Measurements from ENCODE around the gene COG5.

The COG5 gene

DNA sequence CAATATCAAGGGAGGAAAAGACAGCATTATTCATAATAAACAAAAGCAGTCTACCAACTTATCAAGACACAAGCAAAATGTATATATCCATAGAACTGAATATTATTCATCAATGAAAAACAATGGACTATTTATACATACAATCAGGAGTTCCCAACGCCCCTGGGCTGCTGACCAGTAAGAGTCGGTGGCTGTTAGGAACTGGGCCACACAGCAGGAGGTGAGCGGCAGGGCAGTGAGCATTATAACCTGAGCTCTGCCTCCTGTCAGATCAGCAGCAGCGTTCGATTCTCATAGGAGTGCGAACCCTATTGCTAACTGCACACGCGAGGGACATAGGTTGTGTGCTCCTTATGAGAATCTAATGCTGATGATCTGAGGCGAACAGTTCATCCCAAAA lies 165.6 kb downstream of the COG5 start:
- no peak for TF ChIP-seq POLR2AphosphoS5 (IDR thresholded peaks at IDR 0.05; ENCODE audit: low read depth, low read length)
- TF ChIP-seq, protein P1, sequence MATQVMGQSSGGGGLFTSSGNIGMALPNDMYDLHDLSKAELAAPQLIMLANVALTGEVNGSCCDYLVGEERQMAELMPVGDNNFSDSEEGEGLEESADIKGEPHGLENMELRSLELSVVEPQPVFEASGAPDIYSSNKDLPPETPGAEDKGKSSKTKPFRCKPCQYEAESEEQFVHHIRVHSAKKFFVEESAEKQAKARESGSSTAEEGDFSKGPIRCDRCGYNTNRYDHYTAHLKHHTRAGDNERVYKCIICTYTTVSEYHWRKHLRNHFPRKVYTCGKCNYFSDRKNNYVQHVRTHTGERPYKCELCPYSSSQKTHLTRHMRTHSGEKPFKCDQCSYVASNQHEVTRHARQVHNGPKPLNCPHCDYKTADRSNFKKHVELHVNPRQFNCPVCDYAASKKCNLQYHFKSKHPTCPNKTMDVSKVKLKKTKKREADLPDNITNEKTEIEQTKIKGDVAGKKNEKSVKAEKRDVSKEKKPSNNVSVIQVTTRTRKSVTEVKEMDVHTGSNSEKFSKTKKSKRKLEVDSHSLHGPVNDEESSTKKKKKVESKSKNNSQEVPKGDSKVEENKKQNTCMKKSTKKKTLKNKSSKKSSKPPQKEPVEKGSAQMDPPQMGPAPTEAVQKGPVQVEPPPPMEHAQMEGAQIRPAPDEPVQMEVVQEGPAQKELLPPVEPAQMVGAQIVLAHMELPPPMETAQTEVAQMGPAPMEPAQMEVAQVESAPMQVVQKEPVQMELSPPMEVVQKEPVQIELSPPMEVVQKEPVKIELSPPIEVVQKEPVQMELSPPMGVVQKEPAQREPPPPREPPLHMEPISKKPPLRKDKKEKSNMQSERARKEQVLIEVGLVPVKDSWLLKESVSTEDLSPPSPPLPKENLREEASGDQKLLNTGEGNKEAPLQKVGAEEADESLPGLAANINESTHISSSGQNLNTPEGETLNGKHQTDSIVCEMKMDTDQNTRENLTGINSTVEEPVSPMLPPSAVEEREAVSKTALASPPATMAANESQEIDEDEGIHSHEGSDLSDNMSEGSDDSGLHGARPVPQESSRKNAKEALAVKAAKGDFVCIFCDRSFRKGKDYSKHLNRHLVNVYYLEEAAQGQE (IDR thresholded peaks at IDR 0.05; ENCODE audit: insufficient read depth in 1 of 2, low read depth in 2 of 2, low read length in 2 of 2), result no peak
- no peak for TF ChIP-seq TAF1 (IDR thresholded peaks at IDR 0.05; ENCODE audit: borderline replicate concordance, insufficient read depth, low read length)
- no peak for TF ChIP-seq SIN3A (IDR thresholded peaks at IDR 0.05; ENCODE audit: borderline replicate concordance, insufficient read depth, low read length)
- no peak for TF ChIP-seq FOXP2 (optimal IDR thresholded peaks at IDR 0.05; ENCODE audit: borderline replicate concordance, extremely low read depth, extremely low read length, insufficient read depth)

DNA sequence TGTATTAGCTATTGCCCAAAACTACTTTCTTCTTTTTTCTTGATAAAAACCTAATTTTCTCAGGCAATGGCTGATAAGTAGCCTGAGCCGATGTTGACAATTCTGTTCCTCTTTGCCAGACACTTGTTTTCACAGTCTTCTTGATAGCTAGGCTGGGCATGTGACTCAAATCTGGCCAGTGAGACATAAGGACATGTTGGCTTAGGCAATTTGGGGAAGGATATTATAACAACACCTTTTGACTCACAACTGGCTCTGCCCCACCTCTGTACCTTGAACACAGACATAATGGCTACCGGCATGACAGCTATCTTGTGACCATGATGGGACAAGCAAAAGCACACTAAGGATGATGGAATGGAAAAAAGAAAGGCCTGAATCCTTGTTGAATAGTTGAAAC lies 166.7 kb downstream of the COG5 start:
- TF ChIP-seq TAF1 (IDR thresholded peaks at IDR 0.05; ENCODE audit: borderline replicate concordance, insufficient read depth, low read length), result no peak
- TF ChIP-seq, protein P1 (IDR thresholded peaks at IDR 0.05; ENCODE audit: insufficient read depth in 1 of 2, low read depth in 2 of 2, low read length in 2 of 2), result no peak
- TF ChIP-seq FOXP2 (optimal IDR thresholded peaks at IDR 0.05; ENCODE audit: borderline replicate concordance, extremely low read depth, extremely low read length, insufficient read depth), result no peak
- no peak for TF ChIP-seq POLR2AphosphoS5 (IDR thresholded peaks at IDR 0.05; ENCODE audit: low read depth, low read length)
- no peak for TF ChIP-seq SIN3A (IDR thresholded peaks at IDR 0.05; ENCODE audit: borderline replicate concordance, insufficient read depth, low read length)

DNA sequence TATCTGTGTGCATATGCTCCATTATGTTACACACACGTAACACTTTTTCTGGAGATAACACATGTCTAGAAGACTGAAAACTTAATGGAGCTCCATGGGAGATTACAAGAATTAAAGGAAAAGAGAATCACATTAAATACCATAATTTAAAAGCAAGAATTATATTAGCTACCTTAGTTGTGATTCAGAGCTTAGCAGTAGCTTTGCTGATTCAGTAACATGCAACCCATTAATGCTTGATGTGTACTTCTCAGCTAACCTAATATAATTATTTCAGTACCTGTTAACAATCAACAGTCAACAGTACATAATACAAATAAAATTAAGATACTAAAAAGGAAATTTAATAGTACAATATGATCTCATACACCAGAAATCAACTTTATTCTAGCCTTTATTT lies 167.6 kb downstream of the COG5 start:
- TF ChIP-seq FOXP2 (optimal IDR thresholded peaks at IDR 0.05; ENCODE audit: borderline replicate concordance, extremely low read depth, extremely low read length, insufficient read depth) (no peak), POLR2AphosphoS5 (IDR thresholded peaks at IDR 0.05; ENCODE audit: low read depth, low read length) (no peak), SIN3A (IDR thresholded peaks at IDR 0.05; ENCODE audit: borderline replicate concordance, insufficient read depth, low read length) (no peak), TAF1 (IDR thresholded peaks at IDR 0.05; ENCODE audit: borderline replicate concordance, insufficient read depth, low read length) (no peak)
- TF ChIP-seq, protein P1 (IDR thresholded peaks at IDR 0.05; ENCODE audit: insufficient read depth in 1 of 2, low read depth in 2 of 2, low read length in 2 of 2), result no peak

DNA sequence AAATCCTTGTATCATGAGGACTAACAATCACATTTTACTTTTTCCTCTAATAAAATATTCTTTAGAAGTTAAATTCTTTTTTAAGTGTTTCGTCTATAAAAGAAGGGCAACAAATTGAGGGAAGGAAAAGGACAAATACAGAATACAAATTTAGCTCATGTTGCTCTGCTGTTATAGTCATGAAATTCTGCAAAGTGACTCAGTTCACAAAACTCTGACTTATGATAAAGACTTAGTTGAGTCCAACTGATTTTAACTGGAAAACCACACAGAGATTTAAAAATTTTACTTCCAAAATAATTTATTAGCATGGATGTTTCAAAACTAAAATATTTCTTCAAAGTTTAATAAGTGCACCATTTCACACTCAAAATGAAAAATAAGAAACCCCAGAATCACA lies 168.9 kb downstream of the COG5 start:
- TF ChIP-seq SIN3A (IDR thresholded peaks at IDR 0.05; ENCODE audit: borderline replicate concordance, insufficient read depth, low read length), result no peak
- no peak for TF ChIP-seq POLR2AphosphoS5 (IDR thresholded peaks at IDR 0.05; ENCODE audit: low read depth, low read length)
- TF ChIP-seq TAF1 (IDR thresholded peaks at IDR 0.05; ENCODE audit: borderline replicate concordance, insufficient read depth, low read length), result no peak
- TF ChIP-seq, protein P1 (IDR thresholded peaks at IDR 0.05; ENCODE audit: insufficient read depth in 1 of 2, low read depth in 2 of 2, low read length in 2 of 2), result no peak
- TF ChIP-seq FOXP2 (optimal IDR thresholded peaks at IDR 0.05; ENCODE audit: borderline replicate concordance, extremely low read depth, extremely low read length, insufficient read depth), result no peak

DNA sequence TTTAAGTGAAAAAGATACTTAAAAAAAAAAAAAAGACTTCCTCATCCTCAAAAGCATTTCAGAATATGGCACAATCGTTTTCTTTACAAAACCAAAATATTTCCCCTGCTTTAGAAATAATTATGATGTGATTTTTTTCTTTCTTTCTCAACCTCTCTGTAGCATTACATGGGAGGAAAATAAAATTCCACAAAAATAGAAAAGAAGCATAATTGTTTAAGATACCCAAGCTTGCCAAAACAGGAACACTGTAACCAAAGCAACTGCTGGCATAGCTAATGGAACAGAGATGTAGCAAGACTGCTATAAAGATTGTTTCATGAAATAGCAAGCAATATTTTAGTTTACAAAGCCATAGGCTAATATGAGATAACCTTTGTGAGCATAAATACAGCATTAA lies 169.4 kb downstream of the COG5 start:
- TF ChIP-seq POLR2AphosphoS5 (IDR thresholded peaks at IDR 0.05; ENCODE audit: low read depth, low read length) (no peak), SIN3A (IDR thresholded peaks at IDR 0.05; ENCODE audit: borderline replicate concordance, insufficient read depth, low read length) (no peak), FOXP2 (optimal IDR thresholded peaks at IDR 0.05; ENCODE audit: borderline replicate concordance, extremely low read depth, extremely low read length, insufficient read depth) (no peak), TAF1 (IDR thresholded peaks at IDR 0.05; ENCODE audit: borderline replicate concordance, insufficient read depth, low read length) (no peak)
- TF ChIP-seq, protein P1 (IDR thresholded peaks at IDR 0.05; ENCODE audit: insufficient read depth in 1 of 2, low read depth in 2 of 2, low read length in 2 of 2), result no peak

Measured in PFSK-1 (cell line).